ENCODE data around the gene IL27RA.

Gene IL27RA

GRCh38 chr19:14089662-14090508 lies 58.3 kb downstream of the IL27RA start:
- no peak for DNase-seq

GRCh38 chr19:14090509-14091080 lies 59.0 kb downstream of the IL27RA start, which contains the start of gene SAMD1:
Gene SAMD1 (minus strand): TSS chr19:14090751.
- no peak for DNase-seq

- no peak for DNase-seq
These were observed 59.7 kb downstream of the IL27RA start for GRCh38 chr19:14091081-14091812.

- no peak for DNase-seq
These were observed 60.4 kb downstream of the IL27RA start for GRCh38 chr19:14091813-14092462.

GRCh38 chr19:14093117-14093823 lies 61.7 kb downstream of the IL27RA start:
- no peak for DNase-seq

- DNase-seq, result no peak
These were observed 63.3 kb downstream of the IL27RA start for GRCh38 chr19:14094854-14095253.

- DNase-seq, result no peak
These were observed 64.9 kb downstream of the IL27RA start for GRCh38 chr19:14096272-14096992.

GRCh38 chr19:14097532-14098151 lies 66.1 kb downstream of the IL27RA start:
- DNase-seq, result no peak

- no peak for DNase-seq
These were observed 69.5 kb downstream of the IL27RA start for GRCh38 chr19:14101003-14101545.

GRCh38 chr19:14102102-14102696 lies 70.6 kb downstream of the IL27RA start:
- DNase-seq, result no peak

- DNase-seq, result no peak
These were observed 71.2 kb downstream of the IL27RA start for GRCh38 chr19:14102756-14103155.
